Keratinocyte (primary cell): Measurements from ENCODE around the gene FXYD5. TPM values are rescaled to one million over a fixed set of nuclear protein-coding genes. Genes with fewer than 3 reads are reported as not detected.

Source experiments
- DNase-seq: peaks from one replicate; pipeline ENCODE4 v3.0.0-alpha.2; 2011; ENCODE audit warnings: low read depth, missing footprints, low spot score
- FAIRE-seq: peaks from 2 replicates; lab custom pipeline; 2011; peaks lifted over from hg19 to GRCh38; lab: Jason Lieb, UNC
- H2AFZ ChIP-seq: 2 replicates; pipeline ENCODE4 v1.6.0; 2012; ENCODE audit warnings: low read length, control low read depth, inconsistent platforms; ENCODE audit not compliant: control insufficient read depth
- H3K27ac ChIP-seq: 2 replicates; pipeline ENCODE4 v1.5.1; 2011; ENCODE audit warnings: low read length; ENCODE audit not compliant: control insufficient read depth, insufficient read depth
- H3K27me3 ChIP-seq: 3 replicates; pipeline ENCODE4 v1.6.0; 2011; ENCODE audit warnings: low read length; ENCODE audit not compliant: control insufficient read depth, insufficient read depth; ENCODE audit errors: extremely low read depth
- H3K36me3 ChIP-seq, 2 experiments: 2 replicates in 1 of 2; 3 replicates in 1 of 2; pipeline ENCODE4 v1.5.1; 2011; ENCODE audit warnings: low read length in 2 of 2, mild to moderate bottlenecking in 1 of 2; ENCODE audit not compliant: control insufficient read depth in 2 of 2, insufficient read depth in 2 of 2; ENCODE audit errors: extremely low read depth in 1 of 2
- H3K4me1 ChIP-seq: 3 replicates; pipeline ENCODE4 v1.5.1; 2011; ENCODE audit warnings: low read length; ENCODE audit not compliant: control insufficient read depth, insufficient read depth; ENCODE audit errors: extremely low read depth
- H3K4me2 ChIP-seq: 3 replicates; pipeline ENCODE4 v1.6.0; 2011; ENCODE audit warnings: low read depth, low read length; ENCODE audit not compliant: control insufficient read depth, insufficient read depth; ENCODE audit errors: extremely low read depth
- H3K4me3 ChIP-seq, 3 experiments: fragments of 200-600 bp in 1 of 3; sonication (generic) in 1 of 3; 2 replicates in 2 of 3; 3 replicates in 1 of 3; pipeline ENCODE4 v1.5.1; 2011 to 2016; ENCODE audit warnings: low read length in 3 of 3, mild to moderate bottlenecking in 3 of 3, control low read depth in 2 of 3, inconsistent platforms in 1 of 3, low read depth in 1 of 3, mixed read lengths in 1 of 3, mixed run types in 1 of 3, moderate library complexity in 1 of 3; ENCODE audit not compliant: control insufficient read depth in 2 of 3, insufficient read depth in 2 of 3; ENCODE audit errors: extremely low read depth in 1 of 3
- H3K79me2 ChIP-seq: 2 replicates; pipeline ENCODE4 v1.6.0; 2012; ENCODE audit warnings: low read length; ENCODE audit not compliant: control insufficient read depth, insufficient read depth
- H3K9ac ChIP-seq: 3 replicates; pipeline ENCODE4 v1.6.0; 2011; ENCODE audit warnings: low read length; ENCODE audit not compliant: control insufficient read depth, insufficient read depth; ENCODE audit errors: extremely low read depth
- H3K9me1 ChIP-seq: 3 replicates; pipeline ENCODE4 v1.6.0; 2011; ENCODE audit warnings: low read length; ENCODE audit not compliant: control insufficient read depth, insufficient read depth; ENCODE audit errors: extremely low read depth
- H3K9me3 ChIP-seq: 2 replicates; pipeline ENCODE4 v1.5.1; 2012; ENCODE audit warnings: low read depth, low read length; ENCODE audit not compliant: control insufficient read depth
- H4K20me1 ChIP-seq: 3 replicates; pipeline ENCODE4 v1.6.0; 2011; ENCODE audit warnings: low read length; ENCODE audit not compliant: control insufficient read depth, insufficient read depth; ENCODE audit errors: extremely low read depth
- CTCF ChIP-seq, 3 experiments: IDR thresholded peaks in 1 of 3; conservative IDR thresholded peaks in 1 of 3; optimal IDR thresholded peaks in 1 of 3; 2 replicates in 2 of 3; 3 replicates in 1 of 3; pipeline versions ENCODE3 to v1.5.1; 2011; ENCODE audit warnings: low read length in 3 of 3, mild to moderate bottlenecking in 3 of 3, moderate library complexity in 2 of 3, control low read depth in 1 of 3, inconsistent platforms in 1 of 3; ENCODE audit not compliant: insufficient read depth in 2 of 3; ENCODE audit errors: extremely low read depth in 1 of 3
- EZH2 ChIP-seq: IDR thresholded peaks from one replicate; pipeline ENCODE4 v1.6.1; 2012; ENCODE audit warnings: inconsistent platforms, mild to moderate bottlenecking, low read length, moderate library complexity
- dilution Hi-C: fragments of 300-500 bp; cut with MboI; formaldehyde crosslinking; loops from one replicate; pipeline ENCODE4 v1.7.0; 2020; ENCODE audit warnings: low sequenced_read_pairs; ENCODE audit not compliant: extremely low pct_ligation_motif_present
- polyA plus RNA-seq, 5 experiments: library from polyadenylated mRNA; depleted of rRNA in 3 of 5; stranded (reverse) in 3 of 5; stranded (forward) in 1 of 5; unstranded in 1 of 5; fragments of >200 nt; gene quantifications; 1 replicate in 1 of 5; 2 replicates in 3 of 5; 3 replicates in 1 of 5; pipeline versions ENCODE4 v1.2.1 to v1.2.3, GENCODE V29; 2011 to 2012; ENCODE audit warnings: missing spikeins in 2 of 5, low read depth in 1 of 5, low replicate concordance in 1 of 5

Gene FXYD5
- polyA plus RNA-seq, 1 donor (not counting 4 experiments of a cell fraction or from before 2014, with no cell fraction given) = 122 TPM

GRCh38 chr19:35157431-35157830 is 2.9 kb downstream of the FXYD5 start:
- dilution Hi-C loops = no loop called here

GRCh38 chr19:35159606-35160005 is 5.1 kb downstream of the FXYD5 start:
- Histone ChIP-seq H3K9ac (no peak overlapping the region), H3K27me3 (no peaks in the 10 kb centered on the region), H3K4me2 (no peak overlapping the region), H3K79me2 (peaks cover 39% of the 10 kb centered on the region), H4K20me1 (no peaks in the 10 kb centered on the region), H2AFZ (no peak overlapping the region), H3K9me3 (peaks cover 16% of the 10 kb centered on the region), H3K36me3 (peaks cover 35 to 70% of the 10 kb centered on the region in 2 experiments), H3K4me1 (peaks cover 28% of the 10 kb centered on the region), H3K27ac (no peak overlapping the region), H3K9me1 (no peaks in the 10 kb centered on the region), H3K4me3 (no peak overlapping the region)
- FAIRE-seq = no peak
- no peak for DNase-seq
- no peak for TF ChIP-seq CTCF (optimal IDR thresholded peaks at IDR 0.05 in 1 of 3, IDR thresholded peaks at IDR 0.05 in 1 of 3, conservative IDR thresholded peaks at IDR 0.05 in 1 of 3; ENCODE audit: extremely low read depth in 1 of 3, insufficient read depth in 2 of 3, low read length in 3 of 3)
- no peak for TF ChIP-seq EZH2
- dilution Hi-C loops = no loop called here

More at GRCh38 chr19:35157431-35157830, 2.9 kb downstream of the FXYD5 start:
- peaks cover 2% of the 10 kb centered on the region for H3K9me3 ChIP-seq
- FAIRE-seq (no peak), DNase-seq (no peak)
- H3K27me3 ChIP-seq = no peaks in the 10 kb centered on the region
- H3K79me2 ChIP-seq = peaks cover 36% of the 10 kb centered on the region
- TF ChIP-seq EZH2 (no peak), CTCF (optimal IDR thresholded peaks at IDR 0.05 in 1 of 3, IDR thresholded peaks at IDR 0.05 in 1 of 3, conservative IDR thresholded peaks at IDR 0.05 in 1 of 3; ENCODE audit: extremely low read depth in 1 of 3, insufficient read depth in 2 of 3, low read length in 3 of 3) (no peak)
- no peak overlapping the region for H3K9ac ChIP-seq
- no peak overlapping the region for H3K27ac ChIP-seq
- no peaks in the 10 kb centered on the region for H3K9me1 ChIP-seq
- H4K20me1 ChIP-seq = no peaks in the 10 kb centered on the region
- no peak overlapping the region for H3K4me2 ChIP-seq
- peaks cover 30 to 54% of the 10 kb centered on the region in 2 experiments for H3K36me3 ChIP-seq
- no peak overlapping the region for H2AFZ ChIP-seq
- H3K4me1 ChIP-seq = peaks cover 20% of the 10 kb centered on the region
- no peak overlapping the region for H3K4me3 ChIP-seq
